Transverse colon (tissue), 4 donors: ENCODE measurements around the gene MLC1.

Experiments
- CTCF ChIP-seq, 5 experiments: fragments of 200-600 bp in 3 of 5; fragments of 450-650 bp in 2 of 5; sonication (generic) in 3 of 5; IDR thresholded peaks; 1 replicate in 2 of 5; 2 replicates in 3 of 5; pipeline ENCODE4 v1.5.1; 2016 to 2017; ENCODE audit warnings: antibody characterized with exemption in 5 of 5, inconsistent platforms in 3 of 5, mild to moderate bottlenecking in 2 of 5, moderate library complexity in 1 of 5
- POLR2A ChIP-seq: fragments of 450-650 bp; IDR thresholded peaks from one replicate; pipeline ENCODE4 v1.6.1; 2016; ENCODE audit warnings: antibody characterized with exemption, mild to moderate bottlenecking, moderate library complexity
- POLR2AphosphoS5 ChIP-seq, 3 donors: sonication (generic); formaldehyde crosslinking; IDR thresholded peaks; one replicate each; pipeline ENCODE4 v1.6.1; 2016; ENCODE audit warnings: antibody characterized with exemption in 3 of 3

GRCh38 chr22:50019316-50019715, 65.9 kb downstream of the MLC1 start:
- no peak for TF ChIP-seq POLR2A
- TF ChIP-seq CTCF (IDR thresholded peaks at IDR 0.05): no peak
- no peak for TF ChIP-seq POLR2AphosphoS5 (IDR thresholded peaks at IDR 0.05)
